Fibroblast of mammary gland (primary cell): ENCODE data around the gene EEF1AKMT1.

Source experiments
- DNase-seq: peaks from one replicate; pipeline ENCODE4 v3.0.0-alpha.2; 2010; ENCODE audit warnings: low read depth
- H3K4me3 ChIP-seq: 2 replicates; pipeline ENCODE4 v1.5.1; 2011; ENCODE audit warnings: low read depth, mild to moderate bottlenecking, low read length, moderate library complexity; ENCODE audit not compliant: control insufficient read depth
- CTCF ChIP-seq: conservative IDR thresholded peaks from 2 replicates; pipeline ENCODE4 v1.5.1; 2011; ENCODE audit warnings: low read depth, low read length, inconsistent platforms; ENCODE audit not compliant: control insufficient read depth, insufficient read depth

The EEF1AKMT1 gene

GRCh38 chr13:20715330-20715712, 58.4 kb downstream of the EEF1AKMT1 start:
- H3K4me3 ChIP-seq: no peak overlapping the region
- no peak for TF ChIP-seq CTCF
- peak; percentile 79 for DNase-seq

DNA sequence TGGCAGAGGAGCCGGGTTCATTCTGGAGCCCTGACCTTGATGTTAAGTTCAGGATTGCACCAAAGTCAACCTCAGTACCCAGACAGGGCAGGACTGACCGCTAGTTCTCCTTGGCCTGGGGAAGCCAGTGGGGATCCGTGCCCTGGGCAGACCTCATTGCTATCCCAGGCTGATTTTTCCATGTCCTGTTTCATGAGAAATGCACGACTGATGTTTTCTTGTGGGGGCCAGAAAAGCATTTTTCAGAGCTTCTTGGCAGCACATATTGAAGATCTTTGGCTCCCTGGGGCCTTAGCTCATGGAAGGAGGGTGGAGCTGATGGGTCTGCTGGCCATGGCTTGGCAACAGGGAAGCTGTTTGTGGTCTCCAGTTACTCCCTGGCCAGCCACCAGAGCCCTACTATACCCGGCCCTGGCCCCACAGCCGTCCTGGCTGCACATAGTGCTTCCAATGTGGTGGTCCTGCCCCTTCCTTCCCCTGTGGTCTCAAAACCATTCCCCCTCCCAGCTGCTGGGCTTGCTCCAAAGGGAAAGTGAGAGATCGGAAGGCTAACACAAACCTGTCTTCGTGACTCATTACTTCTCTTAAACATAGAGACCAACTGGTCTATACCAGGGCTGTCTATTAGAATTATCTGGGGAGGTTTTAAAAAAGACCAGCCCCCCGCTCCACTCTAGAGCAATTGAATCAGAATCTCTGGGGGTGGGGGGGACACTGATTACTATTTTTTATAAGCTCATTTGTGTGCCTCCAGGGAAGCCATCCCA, 59.0 kb downstream of the EEF1AKMT1 start:
- DNase-seq: peak; percentile 94
- no peak for TF ChIP-seq CTCF
- peak overlapping the region; percentile 1 for H3K4me3 ChIP-seq

DNA sequence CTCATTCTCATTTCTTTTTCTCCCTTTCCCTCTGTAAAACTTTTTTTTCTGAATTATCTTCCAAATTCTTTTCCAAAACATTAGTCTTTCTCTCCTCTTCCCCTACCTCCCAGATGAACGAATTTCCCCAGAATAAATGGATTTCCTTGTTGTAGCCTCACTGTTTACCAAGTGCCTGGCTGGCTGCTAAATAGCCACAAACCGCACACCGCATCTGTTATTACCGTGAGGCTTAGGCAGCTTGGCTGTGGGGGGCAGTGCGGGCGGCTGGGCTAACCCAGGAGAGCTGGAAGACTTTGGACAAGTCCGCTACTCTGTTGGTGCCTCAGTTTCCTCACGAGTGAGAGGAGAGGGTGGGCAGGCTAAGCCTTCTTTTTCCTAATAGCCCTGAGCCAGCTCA, 59.6 kb downstream of the EEF1AKMT1 start:
- TF ChIP-seq CTCF: no peak
- H3K4me3 ChIP-seq: peak overlapping the region; percentile 1
- peak; percentile 75 for DNase-seq

- peak; percentile 70 for DNase-seq
- no peak overlapping the region for H3K4me3 ChIP-seq
- TF ChIP-seq CTCF: no peak
Observed at GRCh38 chr13:20713751-20714150, 60.0 kb downstream of the EEF1AKMT1 start.

GRCh38 chr13:20713014-20713376, 60.8 kb downstream of the EEF1AKMT1 start:
- H3K4me3 ChIP-seq: no peak overlapping the region
- no peak for TF ChIP-seq CTCF
- no peak for DNase-seq

- H3K4me3 ChIP-seq: no peak overlapping the region
- TF ChIP-seq CTCF: no peak
- DNase-seq: no peak
Observed at GRCh38 chr13:20711301-20712044, 62.3 kb downstream of the EEF1AKMT1 start.

DNA sequence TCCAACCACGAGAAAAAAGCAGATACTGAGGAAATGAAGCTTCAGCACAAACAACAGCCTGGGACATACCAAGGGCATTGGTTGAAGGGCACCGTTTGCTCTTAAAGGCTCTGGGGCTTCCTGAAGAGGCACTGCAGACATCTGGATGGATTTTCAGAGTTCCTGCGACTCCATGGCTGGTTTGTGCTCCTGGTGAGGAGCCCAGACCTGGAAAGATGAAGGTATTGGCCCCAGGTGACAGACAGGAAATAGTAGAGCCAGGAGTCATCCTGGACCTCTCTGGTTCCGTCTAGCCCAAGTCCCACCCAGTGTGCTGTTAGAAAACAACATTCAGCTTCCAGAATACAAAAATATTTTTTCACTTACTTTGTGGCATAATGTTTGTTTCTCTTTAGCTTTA, 64.0 kb downstream of the EEF1AKMT1 start:
- DNase-seq: no peak
- no peak for TF ChIP-seq CTCF
- H3K4me3 ChIP-seq: no peak overlapping the region
